ENCODE measurements around the gene FOXQ1. TPM values are rescaled to one million over a fixed set of nuclear protein-coding genes. Genes with fewer than 3 reads are reported as not detected.

The FOXQ1 gene
- total RNA-seq, 1 donor from 2014 or later, result not detected

DNA sequence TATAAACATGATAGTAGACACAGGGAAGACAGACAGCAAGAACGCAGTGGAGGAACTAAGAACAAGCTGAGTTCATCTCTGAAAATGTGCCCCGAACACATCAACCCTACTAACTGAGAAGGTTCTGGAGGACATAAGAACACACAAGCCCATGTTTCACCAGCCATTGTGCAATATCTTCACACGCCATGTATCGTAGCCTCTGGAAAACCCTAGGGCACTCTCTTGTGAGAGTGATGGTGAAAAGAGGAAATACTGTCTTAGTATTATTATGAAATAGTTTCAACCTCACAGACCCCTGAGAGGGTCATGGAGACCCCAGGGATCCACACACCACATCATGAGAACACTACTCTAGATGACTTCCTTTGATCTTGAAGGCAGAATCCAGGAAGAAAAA, 51.4 kb downstream of the FOXQ1 start:
- TF ChIP-seq EZH2 (IDR thresholded peaks at IDR 0.05) (no peak), EZH2phosphoT487 (IDR thresholded peaks at IDR 0.05) (no peak)
- TF ChIP-seq, protein P1, sequence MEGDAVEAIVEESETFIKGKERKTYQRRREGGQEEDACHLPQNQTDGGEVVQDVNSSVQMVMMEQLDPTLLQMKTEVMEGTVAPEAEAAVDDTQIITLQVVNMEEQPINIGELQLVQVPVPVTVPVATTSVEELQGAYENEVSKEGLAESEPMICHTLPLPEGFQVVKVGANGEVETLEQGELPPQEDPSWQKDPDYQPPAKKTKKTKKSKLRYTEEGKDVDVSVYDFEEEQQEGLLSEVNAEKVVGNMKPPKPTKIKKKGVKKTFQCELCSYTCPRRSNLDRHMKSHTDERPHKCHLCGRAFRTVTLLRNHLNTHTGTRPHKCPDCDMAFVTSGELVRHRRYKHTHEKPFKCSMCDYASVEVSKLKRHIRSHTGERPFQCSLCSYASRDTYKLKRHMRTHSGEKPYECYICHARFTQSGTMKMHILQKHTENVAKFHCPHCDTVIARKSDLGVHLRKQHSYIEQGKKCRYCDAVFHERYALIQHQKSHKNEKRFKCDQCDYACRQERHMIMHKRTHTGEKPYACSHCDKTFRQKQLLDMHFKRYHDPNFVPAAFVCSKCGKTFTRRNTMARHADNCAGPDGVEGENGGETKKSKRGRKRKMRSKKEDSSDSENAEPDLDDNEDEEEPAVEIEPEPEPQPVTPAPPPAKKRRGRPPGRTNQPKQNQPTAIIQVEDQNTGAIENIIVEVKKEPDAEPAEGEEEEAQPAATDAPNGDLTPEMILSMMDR (IDR thresholded peaks at IDR 0.05), result no peak
- H4K20me1 ChIP-seq (ENCODE audit: low read depth), result no peaks in the 10 kb centered on the region
- H3K9ac ChIP-seq, result no peak overlapping the region
- no peaks in the 10 kb centered on the region for H3K4me1 Mint-ChIP-seq
- no peak overlapping the region for H3K27ac Mint-ChIP-seq
- H3K9me3 ChIP-seq (ENCODE audit: low read depth), result no peaks in the 10 kb centered on the region
- H3K36me3 ChIP-seq, result no peaks in the 10 kb centered on the region
- H3K4me1 ChIP-seq, result peaks cover 16% of the 10 kb centered on the region
- no peaks in the 10 kb centered on the region for H3F3A ChIP-seq (ENCODE audit: low read depth)
- no peaks in the 10 kb centered on the region for H3K79me2 ChIP-seq (ENCODE audit: low read depth)
- H3K4me2 ChIP-seq, result no peak overlapping the region
- no peak overlapping the region for H3K27ac ChIP-seq
- H3K36me3 Mint-ChIP-seq, result no peaks in the 10 kb centered on the region
- H3K4me3 ChIP-seq, result no peak overlapping the region
- no peaks in the 10 kb centered on the region for H3K9me3 Mint-ChIP-seq
- H3K4me3 Mint-ChIP-seq, result no peak overlapping the region
- no peak for DNase-seq (ENCODE audit: low spot score)
- H3K27me3 Mint-ChIP-seq (ENCODE audit: insufficient read depth, low read depth), result peaks cover 10% of the 10 kb centered on the region
- peaks cover 40% of the 10 kb centered on the region for H3K27me3 ChIP-seq
- H2AFZ ChIP-seq (replicated peaks), result no peak overlapping the region

DNA sequence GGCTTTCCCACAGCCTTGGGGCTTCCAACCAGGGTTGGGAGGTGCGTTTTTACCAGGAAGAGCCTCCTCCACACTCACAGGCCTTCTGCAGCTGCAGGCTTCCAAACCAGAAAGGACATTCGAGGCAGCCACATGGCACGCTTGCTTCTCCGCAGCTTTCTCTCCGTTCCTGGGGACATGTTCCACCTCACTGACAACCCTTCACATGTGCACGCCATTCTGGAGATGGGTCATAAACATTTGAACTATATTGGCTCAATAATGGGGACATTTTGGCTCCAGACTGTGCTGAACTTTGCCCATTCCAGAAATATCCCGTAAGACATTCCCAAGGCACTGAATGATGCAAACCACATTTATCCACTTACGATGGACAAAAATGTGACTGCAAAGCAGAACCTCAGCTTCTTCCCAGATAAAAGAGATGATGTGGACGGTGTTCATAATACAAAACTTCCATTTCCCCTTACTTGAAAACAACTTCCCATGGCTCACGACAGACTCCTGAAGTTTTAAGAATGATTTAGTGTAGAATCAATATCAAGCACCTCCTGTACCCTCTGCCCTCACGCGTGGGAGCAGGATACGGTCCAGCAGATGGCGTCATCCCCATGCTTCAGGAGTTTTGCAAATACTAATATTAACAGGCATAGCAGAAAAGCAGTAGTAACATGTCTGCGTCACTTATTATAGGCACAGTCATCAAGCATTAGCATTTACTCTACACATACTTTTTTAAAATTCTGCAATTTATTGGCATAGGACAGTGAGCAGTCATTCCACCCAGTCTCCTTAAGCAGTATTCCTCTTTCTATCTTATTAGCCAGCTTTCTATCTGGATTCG, 52.1 kb downstream of the FOXQ1 start:
- H4K20me1 ChIP-seq (ENCODE audit: low read depth), result no peaks in the 10 kb centered on the region
- H3K4me1 ChIP-seq, result peaks cover 16% of the 10 kb centered on the region
- no peaks in the 10 kb centered on the region for H3K9me3 ChIP-seq (ENCODE audit: low read depth)
- H3K4me2 ChIP-seq, result no peak overlapping the region
- no peaks in the 10 kb centered on the region for H3F3A ChIP-seq (ENCODE audit: low read depth)
- no peaks in the 10 kb centered on the region for H3K79me2 ChIP-seq (ENCODE audit: low read depth)
- Mint-ChIP-seq H3K4me3 (no peak overlapping the region), H3K9me3 (no peaks in the 10 kb centered on the region), H3K27ac (no peak overlapping the region), H3K27me3 (ENCODE audit: insufficient read depth, low read depth) (peaks cover 12% of the 10 kb centered on the region), H3K4me1 (no peaks in the 10 kb centered on the region), H3K36me3 (no peaks in the 10 kb centered on the region)
- no peak overlapping the region for H3K4me3 ChIP-seq
- no peak for DNase-seq (ENCODE audit: low spot score)
- no peak overlapping the region for H2AFZ ChIP-seq (replicated peaks)
- H3K36me3 ChIP-seq, result no peaks in the 10 kb centered on the region
- no peak overlapping the region for H3K27ac ChIP-seq
- no peak overlapping the region for H3K9ac ChIP-seq
- TF ChIP-seq, protein P1 (IDR thresholded peaks at IDR 0.05), result peak; percentile 58
- TF ChIP-seq EZH2 (IDR thresholded peaks at IDR 0.05), result no peak
- no peak for TF ChIP-seq EZH2phosphoT487 (IDR thresholded peaks at IDR 0.05)
- H3K27me3 ChIP-seq, result peaks cover 47% of the 10 kb centered on the region

Other genes starting within 250 kb of the FOXQ1 start
- gene FOXF2, start 77.5 kb downstream of the FOXQ1 start, total RNA-seq (ENCODE audit: low replicate concordance), result not detected in 2 replicates